Left lobe of liver (tissue), 2 donors: ENCODE measurements around the gene LDLRAD1. TPM values are rescaled to one million over a fixed set of nuclear protein-coding genes. Genes with fewer than 3 reads are reported as not detected.
"Not testable (repeated sequence)": the region's sequence is repeated elsewhere in the genome, so short reads cannot be mapped to it uniquely, and the experiment has no call there.

Experiments
- ATAC-seq: fragments of 200-7000 bp; cut with Tn5 transposase; one replicate; pipeline ENCODE4 v1.9.1; 2020; ENCODE audit warnings: mild to moderate bottlenecking, moderate library complexity
- DNase-seq: peaks from one replicate; pipeline ENCODE4 v3.0.0-alpha.2; 2020; ENCODE audit warnings: low spot score
- total RNA-seq: library from RNA; stranded (reverse); gene quantifications from one replicate; pipeline ENCODE4 v1.2.1, GENCODE V29; 2021
- donor health status: DM: no; HTN: no; CAD: no; lungs with moderate emphysema.
- donor health status: DM: no; HTN: yes; CAD: no.

LDLRAD1 gene
- total RNA-seq, 1 donor from 2014 or later = 0.63 TPM

GRCh38 chr1:54018635-54019034, 649 bp upstream of the LDLRAD1 start:
- ATAC-seq (no peak), DNase-seq (peak; percentile 10)

- DNase-seq (peak; percentile 67), ATAC-seq (peak; percentile 79)
These were observed 1.4 kb downstream of the LDLRAD1 start for GRCh38 chr1:54016343-54017282.

- DNase-seq (peak; percentile 39), ATAC-seq (no peak)
These were observed 3.9 kb downstream of the LDLRAD1 start for GRCh38 chr1:54014009-54014629.

- ATAC-seq (peak; percentile 38), DNase-seq (peak; percentile 46)
These were observed 4.5 kb downstream of the LDLRAD1 start for GRCh38 chr1:54013393-54014008.

- DNase-seq (peak; percentile 26), ATAC-seq (no peak)
These were observed 5.1 kb downstream of the LDLRAD1 start for GRCh38 chr1:54012863-54013262.

GRCh38 chr1:54012008-54012325, 6.0 kb downstream of the LDLRAD1 start:
- ATAC-seq = no peak
- DNase-seq = no peak

- DNase-seq (peak; percentile 24), ATAC-seq (no peak)
These were observed 6.5 kb downstream of the LDLRAD1 start for GRCh38 chr1:54011316-54012007.

GRCh38 chr1:54010415-54011117, 7.4 kb downstream of the LDLRAD1 start:
- ATAC-seq (no peak), DNase-seq (no peak)

- ATAC-seq = no peak
- DNase-seq = no peak
These were observed 8.6 kb downstream of the LDLRAD1 start for GRCh38 chr1:54009406-54009805.

GRCh38 chr1:54008876-54009275, 9.1 kb downstream of the LDLRAD1 start:
- no peak for ATAC-seq

GRCh38 chr1:54007613-54008012, 10.4 kb downstream of the LDLRAD1 start:
- DNase-seq = no peak
- ATAC-seq = no peak

More at GRCh38 chr1:54008876-54009275, 9.1 kb downstream of the LDLRAD1 start:
- no peak for DNase-seq

- ATAC-seq = no peak
- no peak for DNase-seq
These were observed 11.5 kb downstream of the LDLRAD1 start for GRCh38 chr1:54006508-54006907.

GRCh38 chr1:54004481-54005049, 13.4 kb downstream of the LDLRAD1 start:
- DNase-seq (peak; percentile 6), ATAC-seq (no peak)

GRCh38 chr1:54003750-54004480, 14.1 kb downstream of the LDLRAD1 start:
- not testable (repeated sequence) for DNase-seq, ATAC-seq

GRCh38 chr1:54003249-54003646, 14.7 kb downstream of the LDLRAD1 start:
- no peak for DNase-seq
- no peak for ATAC-seq

GRCh38 chr1:54002544-54003248, 15.3 kb downstream of the LDLRAD1 start:
- peak; percentile 14 for DNase-seq
- no peak for ATAC-seq

- DNase-seq (no peak), ATAC-seq (no peak)
These were observed 16.4 kb downstream of the LDLRAD1 start for GRCh38 chr1:54001591-54001990.

- DNase-seq (no peak), ATAC-seq (no peak)
These were observed 18.1 kb downstream of the LDLRAD1 start for GRCh38 chr1:53999920-54000319.

GRCh38 chr1:53998223-53998622, 19.8 kb downstream of the LDLRAD1 start:
- no peak for ATAC-seq
- DNase-seq = no peak
